HG03378 (cell line): Measurements from ENCODE around the gene GLYR1.
"Not testable (repeated sequence)": the region's sequence is repeated elsewhere in the genome, so short reads cannot be mapped to it uniquely, and the experiment has no call there.

Source experiments
- ATAC-seq: cut with Tn5 transposase; IDR thresholded peaks from one replicate; pipeline ENCODE4 v1.9.1; 2021; ENCODE audit warnings: mild to moderate bottlenecking, moderate library complexity; ENCODE audit not compliant: unreplicated experiment

GLYR1 gene

GRCh38 chr16:4790261-4790660 lies 56.8 kb downstream of the GLYR1 start:
- no peak for ATAC-seq

- no peak for ATAC-seq
Measured at GRCh38 chr16:4788910-4789309, 58.2 kb downstream of the GLYR1 start.

- ATAC-seq = no peak
Measured at GRCh38 chr16:4788489-4788889, 58.6 kb downstream of the GLYR1 start.

GRCh38 chr16:4787627-4788482 lies 59.2 kb downstream of the GLYR1 start, which contains the start of gene SEPTIN12:
Gene SEPTIN12 (minus strand): TSS chr16:4788345. CDS start chr16:4787645, 700 bp downstream.
- ATAC-seq = no peak

GRCh38 chr16:4787068-4787467 lies 60.0 kb downstream of the GLYR1 start:
- no peak for ATAC-seq

GRCh38 chr16:4785758-4786433 lies 61.2 kb downstream of the GLYR1 start:
- ATAC-seq = no peak

GRCh38 chr16:4784444-4784987 lies 62.6 kb downstream of the GLYR1 start:
- not testable (repeated sequence) for ATAC-seq

GRCh38 chr16:4783951-4784336 lies 63.1 kb downstream of the GLYR1 start:
- ATAC-seq = no peak

- no peak for ATAC-seq
Measured at GRCh38 chr16:4783251-4783950, 63.7 kb downstream of the GLYR1 start.

- ATAC-seq = no peak
Measured at GRCh38 chr16:4780235-4780634, 66.9 kb downstream of the GLYR1 start.

GRCh38 chr16:4778050-4778392 lies 69.1 kb downstream of the GLYR1 start:
- no peak for ATAC-seq

- no peak for ATAC-seq
Measured at GRCh38 chr16:4777339-4778049, 69.6 kb downstream of the GLYR1 start.

- no peak for ATAC-seq
Measured at GRCh38 chr16:4776141-4776705, 70.9 kb downstream of the GLYR1 start.

- ATAC-seq = no peak
Measured at GRCh38 chr16:4775005-4775404, 72.1 kb downstream of the GLYR1 start.

GRCh38 chr16:4772351-4772750 lies 74.7 kb downstream of the GLYR1 start:
- no peak for ATAC-seq

GRCh38 chr16:4771646-4772045 lies 75.4 kb downstream of the GLYR1 start:
- ATAC-seq = no peak

GRCh38 chr16:4769306-4769638 lies 77.8 kb downstream of the GLYR1 start:
- ATAC-seq = no peak

- ATAC-seq = peak; percentile 48
Measured at GRCh38 chr16:4768549-4769305, 78.4 kb downstream of the GLYR1 start.

- ATAC-seq = peak; percentile 3
Measured at GRCh38 chr16:4767872-4768548, 79.1 kb downstream of the GLYR1 start.
